HCT116 (cell line): ENCODE data around the gene IQCK. TPM values are rescaled to one million over a fixed set of nuclear protein-coding genes. Genes with fewer than 3 reads are reported as not detected.

Experiments used
- ATAC-seq: fragments of 200-7000 bp; cut with Tn5 transposase; 2 replicates; pipeline ENCODE4 v1.9.1; 2020; ENCODE audit warnings: mild to moderate bottlenecking, moderate library complexity
- BruUV-seq: library from RNA; stranded (reverse); fragments of 400-500 nt; replicated peaks from 2 replicates; lab custom pipeline; 2021; lab: Mats Ljungman, UMichigan
- CTCF ChIA-PET: fragments of 300-600 bp; sonication (Branson Sonifier 250); formaldehyde crosslinking; loops from one replicate; lab custom pipeline; 2021; ENCODE audit warnings: antibody characterized with exemption; lab: Charles Lee
- POLR2A ChIA-PET: fragments of 300-600, 350-600 bp; sonication (Branson Sonifier 250); formaldehyde crosslinking; loops from one replicate; lab custom pipeline; 2021; ENCODE audit warnings: antibody characterized with exemption; lab: Charles Lee
- RAD21 ChIA-PET, 2 experiments: fragments of 300-600 bp; sonication (Branson Sonifier 250); formaldehyde crosslinking; loops; one replicate each; lab custom pipeline; 2023; ENCODE audit warnings: low total read pairs in 2 of 2; ENCODE audit not compliant: uncharacterized antibody in 2 of 2, unreplicated experiment in 2 of 2, low non-redundant PET in 1 of 2; lab: Charles Lee
- DNase-seq: peaks from one replicate; pipeline ENCODE4 v3.0.0-alpha.2; 2010; ENCODE audit warnings: low read depth, low spot score
- H2AFZ ChIP-seq: fragments of 200-600 bp; shearing (Covaris generic), sonication (generic); 2 replicates; pipeline ENCODE4 v1.6.1; 2017; ENCODE audit warnings: low read depth, mixed run types, mixed read lengths, antibody characterized with exemption, low read length; ENCODE audit not compliant: poor library complexity, severe bottlenecking
- H3K27ac ChIP-seq: 2 replicates; pipeline ENCODE4 v1.5.1; 2012; ENCODE audit warnings: low read depth, low read length
- H3K27me3 ChIP-seq: fragments of 200-600 bp; sonication (generic); 2 replicates; pipeline ENCODE4 v1.6.1; 2016; ENCODE audit warnings: mixed run types, low read length, mixed read lengths; ENCODE audit not compliant: insufficient read depth
- H3K36me3 ChIP-seq, 2 experiments: fragments of 200-500 bp in 1 of 2; fragments of 200-600 bp in 1 of 2; sonication (Bioruptor generic) in 1 of 2; sonication (generic) in 1 of 2; 2 replicates each; pipeline versions ENCODE4 v1.5.1 to v1.6.1; 2014 to 2016; ENCODE audit warnings: low read length in 2 of 2, inconsistent platforms in 1 of 2, mixed read lengths in 1 of 2, mixed run types in 1 of 2; ENCODE audit not compliant: insufficient read depth in 2 of 2, control insufficient read depth in 1 of 2
- H3K4me1 ChIP-seq, 2 experiments: fragments of 200-600 bp in 1 of 2; sonication (generic) in 1 of 2; 2 replicates each; pipeline versions ENCODE4 v1.5.1 to v1.6.1; 2012 to 2017; ENCODE audit warnings: low read length in 2 of 2, inconsistent platforms in 1 of 2, mild to moderate bottlenecking in 1 of 2, mixed read lengths in 1 of 2, mixed run types in 1 of 2, moderate library complexity in 1 of 2; ENCODE audit not compliant: insufficient read depth in 2 of 2, control insufficient read depth in 1 of 2
- H3K4me2 ChIP-seq: fragments of 200-600 bp; sonication (generic); 2 replicates; pipeline ENCODE4 v1.6.1; 2017; ENCODE audit warnings: mixed run types, low read length, mixed read lengths
- H3K4me3 ChIP-seq, 2 experiments: fragments of 200-600 bp in 1 of 2; sonication (generic) in 1 of 2; replicated peaks in 1 of 2; 2 replicates each; pipeline ENCODE4 v1.5.1; 2011 to 2016; ENCODE audit warnings: low read length in 2 of 2, control low read depth in 1 of 2, low read depth in 1 of 2, mild to moderate bottlenecking in 1 of 2, mixed read lengths in 1 of 2, mixed run types in 1 of 2
- H3K79me2 ChIP-seq: fragments of 200-600 bp; sonication (generic); 2 replicates; pipeline ENCODE4 v1.6.1; 2017; ENCODE audit warnings: mild to moderate bottlenecking, mixed run types, low read length, moderate library complexity, mixed read lengths; ENCODE audit not compliant: insufficient read depth
- H3K9ac ChIP-seq: fragments of 200-600 bp; sonication (generic); 2 replicates; pipeline ENCODE4 v1.6.1; 2016; ENCODE audit warnings: low read length, mixed read lengths
- H3K9me2 ChIP-seq: fragments of 200-600 bp; sonication (generic), shearing (Covaris generic); 2 replicates; pipeline ENCODE4 v1.6.1; 2017; ENCODE audit warnings: mixed run types, mild to moderate bottlenecking, moderate library complexity; ENCODE audit not compliant: insufficient read depth
- H3K9me3 ChIP-seq, 2 experiments: fragments of 200-500 bp in 1 of 2; fragments of 200-600 bp in 1 of 2; sonication (Bioruptor generic) in 1 of 2; sonication (generic) in 1 of 2; 2 replicates each; pipeline ENCODE4 v1.6.1; 2014 to 2017; ENCODE audit warnings: low read length in 2 of 2, mixed read lengths in 2 of 2, inconsistent platforms in 1 of 2, low read depth in 1 of 2, mild to moderate bottlenecking in 1 of 2, mixed run types in 1 of 2, moderate library complexity in 1 of 2; ENCODE audit not compliant: control insufficient read depth in 1 of 2, insufficient read depth in 1 of 2
- H4K20me1 ChIP-seq: fragments of 200-600 bp; sonication (generic), shearing (Covaris generic); 2 replicates; pipeline ENCODE4 v1.6.1; 2017; ENCODE audit warnings: mixed run types, mild to moderate bottlenecking, moderate library complexity; ENCODE audit not compliant: insufficient read depth
- CBX3 ChIP-seq: IDR thresholded peaks from 2 replicates; pipeline ENCODE4 v1.6.1; 2012; ENCODE audit warnings: low read depth
- ELF1 ChIP-seq: IDR thresholded peaks from 2 replicates; pipeline ENCODE4 v1.6.1; 2012; ENCODE audit warnings: low read depth, borderline replicate concordance
- EZH2phosphoT487 ChIP-seq: fragments of 200-600 bp; IDR thresholded peaks from 2 replicates; pipeline ENCODE4 v1.6.1; 2018; ENCODE audit warnings: antibody characterized with exemption, borderline replicate concordance
- FOSL1 ChIP-seq: IDR thresholded peaks from 2 replicates; pipeline ENCODE4 v1.6.1; 2012; ENCODE audit warnings: low read depth
- JUND ChIP-seq: IDR thresholded peaks from 2 replicates; pipeline ENCODE4 v1.6.1; 2012
- POLR2A ChIP-seq: IDR thresholded peaks from 2 replicates; pipeline ENCODE4 v1.7.0; 2011; ENCODE audit warnings: borderline replicate concordance; ENCODE audit not compliant: insufficient read depth, insufficient read length; ENCODE audit errors: extremely low read depth
- POLR2AphosphoS5 ChIP-seq: IDR thresholded peaks from 2 replicates; pipeline ENCODE4 v1.6.1; 2011; ENCODE audit warnings: mild to moderate bottlenecking, low read depth, low read length, moderate library complexity
- REST ChIP-seq: IDR thresholded peaks from 2 replicates; pipeline ENCODE4 v1.6.1; 2012; ENCODE audit warnings: low read depth
- SRF ChIP-seq: IDR thresholded peaks from 2 replicates; pipeline ENCODE4 v1.6.1; 2012; ENCODE audit warnings: low read depth
- YY1 ChIP-seq: IDR thresholded peaks from 2 replicates; pipeline ENCODE4 v1.6.1; 2011; ENCODE audit warnings: low read length, low read depth, moderate library complexity, mild to moderate bottlenecking; ENCODE audit not compliant: insufficient replicate concordance; ENCODE audit errors: extremely low read depth
- ZFX ChIP-seq: fragments of 450-650 bp; IDR thresholded peaks from 2 replicates; pipeline ENCODE4 v1.6.1; 2017
- intact Hi-C: fragments of 100-400 bp; cut with micrococcal nuclease; formaldehyde crosslinking; loops from 2 replicates; pipeline ENCODE4 v1.10.0; 2022
- total RNA-seq: library from RNA; stranded (reverse); gene quantifications from one replicate; pipeline ENCODE4 v1.2.1, GENCODE V29; 2021; ENCODE audit not compliant: unreplicated experiment
- TF ChIP-seq, protein P1 (sequence below): IDR thresholded peaks from 2 replicates; pipeline ENCODE4 v1.6.1; 2011; ENCODE audit warnings: mild to moderate bottlenecking, low read length, moderate library complexity; ENCODE audit not compliant: insufficient replicate concordance; ENCODE audit errors: extremely low read depth

The IQCK gene
- total RNA-seq, 1 experiment from 2014 or later = 11.8 TPM

DNA sequence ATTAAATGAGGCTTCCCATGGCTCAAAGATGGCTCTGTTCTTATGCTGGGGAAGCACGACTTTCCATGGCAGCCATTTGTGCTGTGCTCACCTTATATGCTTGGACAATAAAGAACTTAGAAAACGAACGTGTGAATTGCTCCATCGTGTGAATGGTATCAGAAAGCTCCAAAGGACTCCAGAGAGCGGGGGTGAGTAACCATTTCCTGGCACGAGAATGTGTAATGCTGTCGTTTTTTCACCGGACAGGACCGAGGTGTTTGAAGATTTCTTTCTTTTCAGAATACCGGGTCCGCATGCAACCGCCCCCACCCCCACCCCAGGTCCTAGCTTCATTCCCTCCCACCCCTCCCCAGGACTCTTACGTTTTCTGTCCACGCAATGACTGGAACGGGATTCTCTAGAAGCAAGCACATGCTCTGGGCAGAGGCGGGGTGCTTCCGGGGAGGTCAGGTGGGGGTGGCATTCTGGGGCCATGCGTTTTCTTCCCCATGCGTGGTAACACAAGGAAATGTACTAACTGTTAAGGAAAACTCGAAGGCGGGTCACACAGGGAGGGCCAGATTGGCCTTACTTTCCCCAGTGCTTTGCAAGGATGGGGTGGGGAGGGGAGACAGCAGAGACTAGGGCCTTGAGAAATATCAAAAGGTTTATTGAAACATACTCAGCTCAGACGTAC is 140.4 kb downstream of the IQCK start:
- Histone ChIP-seq H3K79me2 (no peaks in the 10 kb centered on the region), H3K27ac (no peak overlapping the region), H3K36me3 (no peaks in the 10 kb centered on the region), H3K4me2 (no peak overlapping the region), H3K9me3 (no peaks in the 10 kb centered on the region), H3K27me3 (no peaks in the 10 kb centered on the region), H3K4me3 (no peak overlapping the region), H2AFZ (no peak overlapping the region), H3K4me1 (no peaks in the 10 kb centered on the region), H4K20me1 (no peaks in the 10 kb centered on the region), H3K9me2 (no peaks in the 10 kb centered on the region), H3K9ac (no peak overlapping the region)
- RAD21 ChIA-PET = no interaction called here
- no TSS peak for BruUV-seq
- DNase-seq (no peak), ATAC-seq (no peak)
- TF ChIP-seq ELF1 (no peak), ZFX (no peak), CBX3 (no peak), JUND (no peak), EZH2phosphoT487 (no peak), POLR2A (no peak), YY1 (no peak), POLR2AphosphoS5 (no peak), REST (no peak), SRF (no peak), FOSL1 (no peak)
- TF ChIP-seq, protein P1, sequence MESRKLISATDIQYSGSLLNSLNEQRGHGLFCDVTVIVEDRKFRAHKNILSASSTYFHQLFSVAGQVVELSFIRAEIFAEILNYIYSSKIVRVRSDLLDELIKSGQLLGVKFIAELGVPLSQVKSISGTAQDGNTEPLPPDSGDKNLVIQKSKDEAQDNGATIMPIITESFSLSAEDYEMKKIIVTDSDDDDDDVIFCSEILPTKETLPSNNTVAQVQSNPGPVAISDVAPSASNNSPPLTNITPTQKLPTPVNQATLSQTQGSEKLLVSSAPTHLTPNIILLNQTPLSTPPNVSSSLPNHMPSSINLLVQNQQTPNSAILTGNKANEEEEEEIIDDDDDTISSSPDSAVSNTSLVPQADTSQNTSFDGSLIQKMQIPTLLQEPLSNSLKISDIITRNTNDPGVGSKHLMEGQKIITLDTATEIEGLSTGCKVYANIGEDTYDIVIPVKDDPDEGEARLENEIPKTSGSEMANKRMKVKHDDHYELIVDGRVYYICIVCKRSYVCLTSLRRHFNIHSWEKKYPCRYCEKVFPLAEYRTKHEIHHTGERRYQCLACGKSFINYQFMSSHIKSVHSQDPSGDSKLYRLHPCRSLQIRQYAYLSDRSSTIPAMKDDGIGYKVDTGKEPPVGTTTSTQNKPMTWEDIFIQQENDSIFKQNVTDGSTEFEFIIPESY = no peak
- POLR2A ChIA-PET = no interaction called here
- CTCF ChIA-PET = no interaction called here
- intact Hi-C loops = no loop called here
